K562 (cell line): ENCODE data around the gene TMEM25. TPM values are rescaled to one million over a fixed set of nuclear protein-coding genes. Genes with fewer than 3 reads are reported as not detected.
A peak's percentile ranks its signal among the peaks of the same experiment; 100 is the strongest.

ENCODE experiments used
- ATAC-seq: fragments of 200-7000 bp; cut with Tn5 transposase; 3 replicates; pipeline ENCODE4 v1.9.1; 2020; ENCODE audit warnings: moderate library complexity
- BruUV-seq: library from RNA; stranded (reverse); fragments of 400-500 nt; replicated peaks from 2 replicates; lab custom pipeline; 2021; lab: Mats Ljungman, UMichigan
- CTCF ChIA-PET: fragments of 300-600 bp; formaldehyde crosslinking; extraction: SDS; loops from one replicate; lab custom pipeline; 2021; ENCODE audit warnings: low intra/inter-chr PET ratio; lab: Yijun Ruan, JAX
- POLR2A ChIA-PET: fragments of 300-600, 350-650 bp; sonication (Branson Sonifier 250); formaldehyde crosslinking; extraction: SDS; loops from one replicate; lab custom pipeline; 2021; ENCODE audit warnings: antibody characterized with exemption, inconsistent platforms; lab: Yijun Ruan, JAX
- DNase-seq, 4 experiments: peaks; one replicate each; pipeline versions ENCODE4 v3.0.0 to v3.0.0-alpha.2; 2011 to 2018; ENCODE audit warnings: low spot score in 3 of 4, mixed read lengths in 3 of 4; ENCODE audit errors: extremely low read depth in 1 of 4
- FAIRE-seq: peaks from 2 replicates; lab custom pipeline; 2011; peaks lifted over from hg19 to GRCh38; lab: Jason Lieb, UNC
- H2AFZ ChIP-seq: 2 replicates; pipeline ENCODE4 v1.6.0; 2011; ENCODE audit warnings: low read depth, low read length, control low read depth, inconsistent platforms
- H3K27ac ChIP-seq: fragments of 200-600 bp; 3 replicates; pipeline ENCODE4 v1.8.0; 2011; ENCODE audit warnings: low read depth, mild to moderate bottlenecking, control low read depth, inconsistent platforms, low read length, moderate library complexity, mixed read lengths; ENCODE audit errors: extremely low read depth
- H3K27me3 ChIP-seq, 2 experiments: fragments of 300-600 bp in 1 of 2; 2 replicates in 1 of 2; 3 replicates in 1 of 2; pipeline versions ENCODE4 v1.6.0 to v1.8.0; 2011; ENCODE audit warnings: inconsistent platforms in 2 of 2, low read length in 2 of 2, mild to moderate bottlenecking in 1 of 2, mixed read lengths in 1 of 2, moderate library complexity in 1 of 2; ENCODE audit not compliant: control insufficient read depth in 2 of 2, insufficient read depth in 2 of 2
- H3K36me3 ChIP-seq: fragments of 300-600 bp; 3 replicates; pipeline ENCODE4 v1.8.0; 2011; ENCODE audit warnings: mild to moderate bottlenecking, low read length, inconsistent platforms; ENCODE audit not compliant: control insufficient read depth, insufficient read depth
- H3K4me1 ChIP-seq, 2 experiments: fragments of 200-600 bp in 1 of 2; replicated peaks in 1 of 2; 2 replicates in 1 of 2; 3 replicates in 1 of 2; pipeline versions ENCODE4 v1.5.1 to v1.8.0; 2011; ENCODE audit warnings: inconsistent platforms in 2 of 2, low read length in 2 of 2, mild to moderate bottlenecking in 1 of 2, mixed read lengths in 1 of 2, moderate library complexity in 1 of 2; ENCODE audit not compliant: control insufficient read depth in 2 of 2, insufficient read depth in 2 of 2
- H3K4me2 ChIP-seq: 2 replicates; pipeline ENCODE4 v1.6.1; 2011; ENCODE audit warnings: low read length, control low read depth, inconsistent platforms, mixed read lengths; ENCODE audit not compliant: insufficient read depth
- H3K4me3 ChIP-seq: fragments of 200-600 bp; sonication (generic), shearing (Covaris generic); 2 replicates; pipeline ENCODE4 v1.5.1; 2016; ENCODE audit warnings: control low read depth, inconsistent platforms
- H3K79me2 ChIP-seq: fragments of 200-600 bp; 3 replicates; pipeline ENCODE4 v1.8.0; 2011; ENCODE audit warnings: low read length, inconsistent platforms; ENCODE audit not compliant: control insufficient read depth, insufficient read depth
- H3K9ac ChIP-seq, 2 experiments: 2 replicates each; pipeline versions ENCODE4 v1.6.0 to v1.6.1; 2011; ENCODE audit warnings: low read depth in 2 of 2, low read length in 2 of 2, control low read depth in 1 of 2, inconsistent platforms in 1 of 2, mild to moderate bottlenecking in 1 of 2, mixed read lengths in 1 of 2; ENCODE audit not compliant: insufficient read depth in 1 of 2
- H3K9me1 ChIP-seq: one replicate; pipeline ENCODE4 v1.6.0; 2011; ENCODE audit warnings: inconsistent platforms, mild to moderate bottlenecking, low read length, moderate library complexity; ENCODE audit not compliant: control insufficient read depth, insufficient read depth
- H3K9me3 ChIP-seq: replicated peaks from 2 replicates; pipeline ENCODE4 v1.5.1; 2011; ENCODE audit warnings: low read depth, low read length, inconsistent platforms; ENCODE audit not compliant: control insufficient read depth, insufficient read depth
- H4K20me1 ChIP-seq: replicated peaks from 2 replicates; pipeline ENCODE4 v1.6.1; 2011; ENCODE audit warnings: low read length, inconsistent platforms, mixed read lengths; ENCODE audit not compliant: control insufficient read depth, insufficient read depth
- E2F3 ChIP-seq: fragments of 250-450 bp; sonication (Bioruptor Pico); IDR thresholded peaks from 2 replicates; pipeline ENCODE4 v1.4.0; 2020; ENCODE audit warnings: mild to moderate bottlenecking
- GTF2E2 ChIP-seq: fragments of 200-800 bp; sonication (Bioruptor generic); IDR thresholded peaks from 2 replicates; pipeline ENCODE4 v1.6.1; 2016; ENCODE audit warnings: missing genetic modification characterization, missing compliant biosample characterization
- NEUROD1 ChIP-seq: fragments of 150-350 bp; IDR thresholded peaks from 2 replicates; pipeline ENCODE4 v1.6.1; 2014; ENCODE audit warnings: borderline replicate concordance, low read length, low read depth; ENCODE audit not compliant: partially characterized antibody
- NFIX ChIP-seq: fragments of 250-450 bp; sonication (Bioruptor Pico); IDR thresholded peaks from 2 replicates; pipeline ENCODE4 v1.4.0; 2020; ENCODE audit warnings: low read depth, mild to moderate bottlenecking, moderate library complexity
- SMC3 ChIP-seq: conservative IDR thresholded peaks from 2 replicates; pipeline ENCODE4 v1.6.1; 2011; ENCODE audit warnings: low read depth, low read length, improper control_type of control experiment; ENCODE audit not compliant: insufficient read depth
- STAG1 ChIP-seq: sonication (generic); formaldehyde crosslinking; IDR thresholded peaks from 2 replicates; pipeline ENCODE4 v1.5.0; 2020; ENCODE audit warnings: missing genetic modification reagents, borderline replicate concordance
- SUPT5H ChIP-seq: fragments of 450-650 bp; IDR thresholded peaks from 2 replicates; pipeline ENCODE4 v1.6.1; 2016
- ZBTB40 ChIP-seq, 2 experiments: fragments of 450-650 bp in 1 of 2; sonication (generic) in 1 of 2; formaldehyde crosslinking in 1 of 2; IDR thresholded peaks; 2 replicates each; pipeline versions ENCODE4 v1.7.1 to v1.9.0; 2016 to 2022; ENCODE audit warnings: inconsistent platforms in 1 of 2, mild to moderate bottlenecking in 1 of 2, missing genetic modification reagents in 1 of 2
- ZFP1 ChIP-seq: fragments of 450-650 bp; formaldehyde crosslinking; IDR thresholded peaks from 2 replicates; pipeline ENCODE4 v1.4.0; 2020; ENCODE audit warnings: mild to moderate bottlenecking, mixed read lengths
- ZNF282 ChIP-seq: sonication (generic); formaldehyde crosslinking; IDR thresholded peaks from 2 replicates; pipeline ENCODE4 v1.8.1; 2023; ENCODE audit warnings: missing genetic modification reagents
- ZNF511 ChIP-seq: sonication (generic); formaldehyde crosslinking; IDR thresholded peaks from 2 replicates; pipeline ENCODE4 v1.8.0; 2022; ENCODE audit warnings: mild to moderate bottlenecking, missing genetic modification reagents
- ZNF695 ChIP-seq: fragments of 450-650 bp; formaldehyde crosslinking; IDR thresholded peaks from 2 replicates; pipeline ENCODE4 v1.4.0; 2020; ENCODE audit warnings: mild to moderate bottlenecking, moderate library complexity
- ZNF707 ChIP-seq: fragments of 250-450 bp; sonication (Bioruptor Pico); conservative IDR thresholded peaks from 2 replicates; pipeline ENCODE4 v1.8.0; 2022; ENCODE audit warnings: inconsistent platforms, mild to moderate bottlenecking, moderate library complexity
- WGBS: fragments of 100-300 bp; shearing (Covaris generic); methylation state at CpG from one replicate; pipeline ENCODE4 v1.1.6; 2016; ENCODE audit warnings: low coverage, mixed read lengths; ENCODE audit not compliant: insufficient coverage; ENCODE audit errors: missing lambda C conversion rate; 5-methylcytosine and 5-hydroxymethylcytosine counted together
- in situ Hi-C: fragments of 300-500 bp; cut with MboI; formaldehyde crosslinking; loops from 4 replicates; pipeline ENCODE4 v1.15.0; 2018; ENCODE audit warnings: inconsistent platforms, mixed read lengths
- intact Hi-C: fragments of 100-400 bp; cut with micrococcal nuclease; formaldehyde crosslinking; loops from 2 replicates; pipeline ENCODE4 v1.14.2; 2022
- polyA plus RNA-seq, 8 experiments: library from polyadenylated mRNA; depleted of rRNA in 4 of 8; stranded (reverse) in 5 of 8; unstranded in 3 of 8; fragments of >200 nt; fragmentation: Nextera tagmentation in 2 of 8; fragmentation: Illumina TruSeq in 1 of 8; extraction: Ambion mirVana in 2 of 8; extraction: Trizol in 1 of 8; gene quantifications; 2 replicates each; pipeline versions ENCODE4 v1.2.1 to v1.2.3, GENCODE V29; 2011 to 2014; ENCODE audit warnings: inconsistent platforms in 1 of 8, missing spikeins in 1 of 8
- total RNA-seq, 7 experiments: library from RNA; depleted of rRNA in 6 of 7; stranded (reverse); fragments of >200 nt in 6 of 7; fragmentation: Illumina TruSeq in 2 of 7; extraction: Trizol in 2 of 7; gene quantifications; 2 replicates each; pipeline versions ENCODE4 v1.2.1 to v1.2.3, GENCODE V29; 2011 to 2021; ENCODE audit warnings: low replicate concordance in 1 of 7

The TMEM25 gene
- total and polyA plus RNA-seq, 9 of the 15 experiments (the other 6 are each of a cell fraction or from before 2014, with no cell fraction given), result 0.34 to 3.8 (median 2.0) TPM

- Histone ChIP-seq H3K36me3 (peaks cover 70% of the 10 kb centered on the region), H3K27me3 (no peaks in the 10 kb centered on the region), H3K4me3 (no peak overlapping the region), H3K9me3 (no peaks in the 10 kb centered on the region), H3K4me1 (no peaks in the 10 kb centered on the region), H3K9ac (no peak overlapping the region), H4K20me1 (no peaks in the 10 kb centered on the region; the same call in 1 of the 2 replicates), H2AFZ (no peak overlapping the region), H3K27ac (no peak overlapping the region), H3K9me1 (no peaks in the 10 kb centered on the region), H3K4me2 (no peak overlapping the region), H3K79me2 (no peaks in the 10 kb centered on the region)
- POLR2A ChIA-PET, result interaction anchor here (0.7 kb wide), 1 partner anchor 158 kb away, joined by 3 read pairs; no protein-coding TSS in a partner anchor
- ATAC-seq (peak; percentile 77), DNase-seq (peak; percentile 32 to 44 (median 42)), FAIRE-seq (no peak)
- WGBS, result 69% methylated on average over 6 of the region's 6 CpGs
- in situ Hi-C loops (no loop called here), intact Hi-C loops (no loop called here)
- BruUV-seq, result no TSS peak
- CTCF ChIA-PET, result no interaction called here
- TF ChIP-seq ZBTB40 (IDR thresholded peaks at IDR 0.05), result no peak
- TF ChIP-seq ZBTB40 (CRISPR knock-in tag; IDR thresholded peaks at IDR 0.05), result no peak
- 0 out of 2 replicates have a peak, but pooled peaks have one; percentile 11 for TF ChIP-seq STAG1
- TF ChIP-seq ZNF695 (CRISPR knock-in tag), result no peak
- 0 out of 2 replicates have a peak, but pooled peaks have one; percentile 45 for TF ChIP-seq ZNF511 (CRISPR knock-in tag)
- TF ChIP-seq ZNF707, result no peak
- TF ChIP-seq NFIX (CRISPR knock-in tag), result no peak
- TF ChIP-seq NEUROD1, result no peak
- TF ChIP-seq SMC3, result 0 out of 2 replicates have a peak, but pooled peaks have one; percentile 25
- 0 out of 2 replicates have a peak, but pooled peaks have one; percentile 36 for TF ChIP-seq SUPT5H
- no peak for TF ChIP-seq GTF2E2 (tag)
- no peak for TF ChIP-seq ZFP1 (CRISPR knock-in tag)
- no peak for TF ChIP-seq E2F3 (CRISPR knock-in tag)
- TF ChIP-seq ZNF282 (CRISPR knock-in tag), result no peak
These were observed 8.4 kb upstream of the TMEM25 start for GRCh38 chr11:118522571-118523072.
